GM19351 (cell line): Measurements from ENCODE around the gene GSDME.

Source experiments
- ATAC-seq: cut with Tn5 transposase; IDR thresholded peaks from one replicate; pipeline ENCODE4 v1.9.1; 2021; ENCODE audit warnings: mild to moderate bottlenecking, moderate library complexity; ENCODE audit not compliant: unreplicated experiment

Gene GSDME

GRCh38 chr7:24724451-24725190 is 32.6 kb downstream of the GSDME start:
- ATAC-seq, result no peak

- ATAC-seq, result no peak
These were observed 34.1 kb downstream of the GSDME start for GRCh38 chr7:24723178-24723530.

- ATAC-seq, result no peak
These were observed 34.7 kb downstream of the GSDME start for GRCh38 chr7:24722386-24723177.

GRCh38 chr7:24721481-24722001 is 35.7 kb downstream of the GSDME start:
- ATAC-seq, result no peak

GRCh38 chr7:24720283-24720682 is 37.0 kb downstream of the GSDME start:
- no peak for ATAC-seq

GRCh38 chr7:24718977-24719491 is 38.2 kb downstream of the GSDME start:
- peak; percentile 62 for ATAC-seq

GRCh38 chr7:24718431-24718831 is 38.8 kb downstream of the GSDME start:
- ATAC-seq, result no peak

- no peak for ATAC-seq
These were observed 39.5 kb downstream of the GSDME start for GRCh38 chr7:24717694-24718320.

GRCh38 chr7:24717247-24717622 is 40.0 kb downstream of the GSDME start:
- no peak for ATAC-seq

GRCh38 chr7:24716480-24717246 is 40.6 kb downstream of the GSDME start:
- ATAC-seq, result no peak

- peak; percentile 55 for ATAC-seq
These were observed 41.4 kb downstream of the GSDME start for GRCh38 chr7:24715661-24716479.

- ATAC-seq, result peak; percentile 11
These were observed 42.1 kb downstream of the GSDME start for GRCh38 chr7:24715171-24715570.

- ATAC-seq, result no peak
These were observed 42.6 kb downstream of the GSDME start for GRCh38 chr7:24714676-24715010.

- ATAC-seq, result no peak
These were observed 43.2 kb downstream of the GSDME start for GRCh38 chr7:24713850-24714675.

- ATAC-seq, result no peak
These were observed 44.0 kb downstream of the GSDME start for GRCh38 chr7:24713039-24713793.

GRCh38 chr7:24709585-24710360 is 47.5 kb downstream of the GSDME start:
- ATAC-seq, result no peak

GRCh38 chr7:24709051-24709450 is 48.2 kb downstream of the GSDME start:
- ATAC-seq, result no peak
